H9 (cell line): ENCODE measurements around the gene P3H3. TPM values are rescaled to one million over a fixed set of nuclear protein-coding genes. Genes with fewer than 3 reads are reported as not detected.

Experiments used
- DNase-seq: peaks from one replicate; pipeline ENCODE4 v3.0.0-alpha.2; 2017
- H2AFZ ChIP-seq: one replicate; pipeline ENCODE4 v1.6.1; 2013; ENCODE audit warnings: mild to moderate bottlenecking, low read length, control low read depth, moderate library complexity
- H2AK5ac ChIP-seq: 2 replicates; pipeline ENCODE4 v1.6.1; 2013; ENCODE audit warnings: low read length, control low read depth, mixed read lengths; ENCODE audit not compliant: insufficient read length
- H2BK120ac ChIP-seq: one replicate; pipeline ENCODE4 v1.6.1; 2013; ENCODE audit warnings: low read depth, mild to moderate bottlenecking, low read length, control low read depth, inconsistent platforms; ENCODE audit not compliant: poor library complexity, severe bottlenecking
- H2BK12ac ChIP-seq: 2 replicates; pipeline ENCODE4 v1.6.1; 2013; ENCODE audit warnings: low read length, control low read depth, mixed read lengths, low read depth; ENCODE audit not compliant: insufficient read length
- H2BK15ac ChIP-seq: 2 replicates; pipeline ENCODE4 v1.6.1; 2013; ENCODE audit warnings: low read depth, low read length, control low read depth
- H2BK20ac ChIP-seq: one replicate; pipeline ENCODE4 v1.6.1; 2013; ENCODE audit warnings: low read depth, mild to moderate bottlenecking, low read length, control low read depth, inconsistent platforms; ENCODE audit not compliant: poor library complexity, severe bottlenecking
- H2BK5ac ChIP-seq: 2 replicates; pipeline ENCODE4 v1.6.1; 2013; ENCODE audit warnings: low read length, control low read depth, mixed read lengths; ENCODE audit not compliant: insufficient read length
- H3K14ac ChIP-seq: 2 replicates; pipeline ENCODE4 v1.6.1; 2013; ENCODE audit warnings: low read length, control low read depth; ENCODE audit not compliant: insufficient read depth
- H3K18ac ChIP-seq: 2 replicates; pipeline ENCODE4 v1.6.1; 2013; ENCODE audit warnings: low read depth, mild to moderate bottlenecking, mixed read lengths, low read length, control low read depth; ENCODE audit not compliant: insufficient read length
- H3K23ac ChIP-seq: 2 replicates; pipeline ENCODE4 v1.6.1; 2013; ENCODE audit warnings: low read length, control low read depth, mixed read lengths, low read depth; ENCODE audit not compliant: insufficient read length
- H3K23me2 ChIP-seq: 2 replicates; pipeline ENCODE4 v1.6.1; 2013; ENCODE audit warnings: low read depth, mild to moderate bottlenecking, mixed read lengths, low read length, control low read depth; ENCODE audit not compliant: insufficient read length, poor library complexity, severe bottlenecking
- H3K27ac ChIP-seq: 2 replicates; pipeline ENCODE4 v1.5.1; 2013; ENCODE audit warnings: low read length, control low read depth, mixed read lengths, low read depth; ENCODE audit not compliant: insufficient read length
- H3K27me3 ChIP-seq: 2 replicates; pipeline ENCODE4 v1.6.1; 2013; ENCODE audit warnings: low read length, control low read depth, inconsistent platforms; ENCODE audit not compliant: insufficient read depth
- H3K4ac ChIP-seq: 2 replicates; pipeline ENCODE4 v1.6.1; 2013; ENCODE audit warnings: low read depth, mild to moderate bottlenecking, control low read depth, inconsistent platforms, low read length, moderate library complexity
- H3K4me1 ChIP-seq: 2 replicates; pipeline ENCODE4 v1.6.1; 2013; ENCODE audit warnings: low read length, control low read depth, inconsistent platforms; ENCODE audit not compliant: insufficient read depth
- H3K4me2 ChIP-seq: 2 replicates; pipeline ENCODE4 v1.6.1; 2013; ENCODE audit warnings: low read length, control low read depth, mixed read lengths; ENCODE audit not compliant: insufficient read length, insufficient read depth
- H3K56ac ChIP-seq: 2 replicates; pipeline ENCODE4 v1.6.1; 2013; ENCODE audit warnings: low read depth, mild to moderate bottlenecking, mixed read lengths, low read length, control low read depth; ENCODE audit not compliant: insufficient read length
- H3K79me1 ChIP-seq: 2 replicates; pipeline ENCODE4 v1.6.1; 2013; ENCODE audit warnings: low read depth, mild to moderate bottlenecking, moderate library complexity, low read length, control low read depth, inconsistent platforms; ENCODE audit not compliant: insufficient read depth, poor library complexity, severe bottlenecking
- H3K79me2 ChIP-seq: 2 replicates; pipeline ENCODE4 v1.6.1; 2013; ENCODE audit warnings: low read length, control low read depth, inconsistent platforms; ENCODE audit not compliant: insufficient read depth
- H3K9ac ChIP-seq: 2 replicates; pipeline ENCODE4 v1.6.1; 2013; ENCODE audit warnings: low read length, control low read depth, mixed read lengths; ENCODE audit not compliant: insufficient read length; ENCODE audit errors: extremely low read depth
- H3K9me3 ChIP-seq: one replicate; pipeline ENCODE4 v1.6.1; 2013; ENCODE audit warnings: low read depth, low read length, inconsistent platforms; ENCODE audit not compliant: control insufficient read depth
- H3T11ph ChIP-seq: one replicate; pipeline ENCODE4 v1.6.1; 2013; ENCODE audit warnings: mild to moderate bottlenecking, low read length, control low read depth, inconsistent platforms
- H4K20me1 ChIP-seq: one replicate; pipeline ENCODE4 v1.6.1; 2013; ENCODE audit not compliant: control insufficient read depth, insufficient read length, insufficient read depth
- H4K5ac ChIP-seq: 2 replicates; pipeline ENCODE4 v1.6.1; 2013; ENCODE audit warnings: low read depth, mild to moderate bottlenecking, mixed read lengths, low read length, control low read depth; ENCODE audit not compliant: insufficient read length
- H4K8ac ChIP-seq: replicated peaks from 2 replicates; pipeline ENCODE4 v1.6.1; 2013; ENCODE audit warnings: low read length, control low read depth, mixed read lengths, low read depth; ENCODE audit not compliant: insufficient read length
- H4K91ac ChIP-seq: 2 replicates; pipeline ENCODE4 v1.6.1; 2013; ENCODE audit warnings: low read depth, mild to moderate bottlenecking, moderate library complexity, mixed read lengths, low read length, control low read depth; ENCODE audit not compliant: insufficient read length
- H3K27ac Mint-ChIP-seq, 3 experiments: 2 replicates in 2 of 3; 3 replicates in 1 of 3; pipeline ENCODE4 v1.8.0; 2020 to 2021; ENCODE audit warnings: mixed read lengths in 3 of 3, mild to moderate bottlenecking in 1 of 3, moderate library complexity in 1 of 3
- H3K27me3 Mint-ChIP-seq: 2 replicates; pipeline ENCODE4 v1.8.0; 2021; ENCODE audit warnings: low read depth, mild to moderate bottlenecking, moderate library complexity, mixed read lengths
- H3K36me3 Mint-ChIP-seq, 3 experiments: 2 replicates in 2 of 3; 3 replicates in 1 of 3; pipeline ENCODE4 v1.8.0; 2020 to 2021; ENCODE audit warnings: low read depth in 3 of 3, mixed read lengths in 3 of 3; ENCODE audit not compliant: insufficient read depth in 1 of 3
- H3K4me1 Mint-ChIP-seq, 2 experiments: 2 replicates each; pipeline ENCODE4 v1.8.0; 2020; ENCODE audit warnings: mixed read lengths in 2 of 2
- H3K4me3 Mint-ChIP-seq, 2 experiments: 2 replicates in 1 of 2; 3 replicates in 1 of 2; pipeline ENCODE4 v1.8.0; 2020 to 2021; ENCODE audit warnings: mild to moderate bottlenecking in 2 of 2, mixed read lengths in 2 of 2, moderate library complexity in 1 of 2
- H3K9me3 Mint-ChIP-seq, 2 experiments: 2 replicates in 1 of 2; 3 replicates in 1 of 2; pipeline ENCODE4 v1.8.0; 2020; ENCODE audit warnings: mild to moderate bottlenecking in 2 of 2, mixed read lengths in 2 of 2, moderate library complexity in 1 of 2
- CTCF ChIP-seq: fragments of 200-600 bp; sonication (generic); conservative IDR thresholded peaks from 3 replicates; pipeline ENCODE4 v1.8.0; 2021; ENCODE audit warnings: antibody characterized with exemption, mild to moderate bottlenecking
- WGBS: extraction: QIAGEN DNeasy Blood & Tissue Kit; methylation state at CpG from one replicate; pipeline ENCODE4 v1.1.7; 2013; ENCODE audit warnings: missing lambda C conversion rate, low lambda C conversion rate, mixed read lengths; ENCODE audit not compliant: insufficient read length; ENCODE audit errors: extremely low coverage; 5-methylcytosine and 5-hydroxymethylcytosine counted together
- total RNA-seq: library from RNA; stranded (reverse); gene quantifications from 2 replicates; pipeline ENCODE4 v1.2.1, GENCODE V29; 2021

Gene P3H3
- total RNA-seq, 1 experiment from 2014 or later = 55.0 TPM

- no peaks in the 10 kb centered on the region; the same call in 1 of the 2 replicates for H3K27me3 ChIP-seq
- H2BK12ac ChIP-seq = no peak overlapping the region
- no peak for DNase-seq
- WGBS = no CpG with 5 or more reads among the region's 12 CpGs
- Mint-ChIP-seq H3K27ac (no peak overlapping the region), H3K4me3 (no peak overlapping the region), H3K36me3 (no peaks in the 10 kb centered on the region; a peak in 1 of 7 replicates), H3K27me3 (peaks cover 41% of the 10 kb centered on the region), H3K9me3 (no peaks in the 10 kb centered on the region), H3K4me1 (peaks cover 16 to 26% of the 10 kb centered on the region in 2 experiments)
- no peak overlapping the region for H3T11ph ChIP-seq
- no peaks in the 10 kb centered on the region for H3K23me2 ChIP-seq
- no peaks in the 10 kb centered on the region for H3K79me2 ChIP-seq
- no peak overlapping the region for H3K4me2 ChIP-seq
- H4K5ac ChIP-seq = no peak overlapping the region
- no peak overlapping the region for H4K91ac ChIP-seq
- H3K27ac ChIP-seq = no peak overlapping the region
- no peaks in the 10 kb centered on the region for H3K9me3 ChIP-seq
- H3K79me1 ChIP-seq = no peaks in the 10 kb centered on the region
- H2AFZ ChIP-seq = no peak overlapping the region
- no peak for TF ChIP-seq CTCF
- H4K8ac ChIP-seq = no peak overlapping the region
- no peak overlapping the region for H2AK5ac ChIP-seq
- no peak overlapping the region for H3K9ac ChIP-seq
- H2BK20ac ChIP-seq = no peak overlapping the region
- no peaks in the 10 kb centered on the region for H4K20me1 ChIP-seq
- no peak overlapping the region for H3K56ac ChIP-seq
- H3K4me1 ChIP-seq = 0 out of 2 replicates have a peak, but pooled peaks cover 3% of the 10 kb centered on the region
- H2BK5ac ChIP-seq = no peak overlapping the region
- no peak overlapping the region; the same call in 1 of the 2 replicates for H3K14ac ChIP-seq
- H3K4ac ChIP-seq = no peak overlapping the region
- no peak overlapping the region for H3K18ac ChIP-seq
- no peak overlapping the region for H2BK120ac ChIP-seq
- H2BK15ac ChIP-seq = no peak overlapping the region
- no peak overlapping the region for H3K23ac ChIP-seq
Observed at GRCh38 chr12:6792522-6793201, 35.5 kb upstream of the P3H3 start.
